SK-N-SH treated with all-trans-retinoic acid at 6 μM for 48 hours (cell line): Measurements from ENCODE around the gene MRI1.

Experiments
- BACH2 ChIP-seq: fragments of 250-450 bp; sonication (Bioruptor Pico); IDR thresholded peaks from 2 replicates; pipeline ENCODE4 v1.9.0; 2021; ENCODE audit warnings: mild to moderate bottlenecking, borderline replicate concordance
- CSDC2 ChIP-seq: fragments of 250-450 bp; sonication (Bioruptor Pico); IDR thresholded peaks from 2 replicates; pipeline ENCODE4 v1.5.0; 2020; ENCODE audit warnings: mild to moderate bottlenecking, moderate library complexity
- ESRRG ChIP-seq: fragments of 250-450 bp; sonication (Bioruptor Pico); IDR thresholded peaks from 2 replicates; pipeline ENCODE4 v1.6.1; 2021; ENCODE audit warnings: mild to moderate bottlenecking
- RARB ChIP-seq: fragments of 250-450 bp; sonication (Bioruptor Pico); IDR thresholded peaks from 2 replicates; pipeline ENCODE4 v1.8.0; 2021; ENCODE audit warnings: mild to moderate bottlenecking, moderate library complexity
- TOX ChIP-seq: fragments of 250-450 bp; sonication (Bioruptor Pico); IDR thresholded peaks from 2 replicates; pipeline ENCODE4 v1.8.0; 2021; ENCODE audit warnings: mild to moderate bottlenecking, moderate library complexity, borderline replicate concordance
- ZFP3 ChIP-seq: fragments of 250-450 bp; sonication (Bioruptor Pico); IDR thresholded peaks from 2 replicates; pipeline ENCODE4 v1.5.0; 2020; ENCODE audit warnings: mild to moderate bottlenecking, moderate library complexity
- ZFP30 ChIP-seq: fragments of 450-650 bp; formaldehyde crosslinking; IDR thresholded peaks from 2 replicates; pipeline ENCODE4 v1.5.0; 2022; ENCODE audit warnings: mild to moderate bottlenecking, moderate library complexity
- ZNF565 ChIP-seq: fragments of 450-650 bp; formaldehyde crosslinking; conservative IDR thresholded peaks from 2 replicates; pipeline ENCODE4 v1.5.0; 2020; ENCODE audit warnings: low read depth, mild to moderate bottlenecking, moderate library complexity
- TF ChIP-seq, protein P1 (sequence below): fragments of 250-450 bp; sonication (Bioruptor Pico); IDR thresholded peaks from 2 replicates; pipeline ENCODE4 v1.5.1; 2020; ENCODE audit warnings: low read depth, mild to moderate bottlenecking, moderate library complexity
- TF ChIP-seq, protein P2 (sequence below): fragments of 250-450 bp; sonication (Bioruptor Pico); IDR thresholded peaks from 2 replicates; pipeline ENCODE4 v1.8.0; 2020; ENCODE audit warnings: mild to moderate bottlenecking, moderate library complexity, borderline replicate concordance
- TF ChIP-seq, protein P3 (sequence below): fragments of 250-450 bp; sonication (Bioruptor Pico); IDR thresholded peaks from 2 replicates; pipeline ENCODE4 v1.5.0; 2020; ENCODE audit warnings: mild to moderate bottlenecking, moderate library complexity

DNA sequence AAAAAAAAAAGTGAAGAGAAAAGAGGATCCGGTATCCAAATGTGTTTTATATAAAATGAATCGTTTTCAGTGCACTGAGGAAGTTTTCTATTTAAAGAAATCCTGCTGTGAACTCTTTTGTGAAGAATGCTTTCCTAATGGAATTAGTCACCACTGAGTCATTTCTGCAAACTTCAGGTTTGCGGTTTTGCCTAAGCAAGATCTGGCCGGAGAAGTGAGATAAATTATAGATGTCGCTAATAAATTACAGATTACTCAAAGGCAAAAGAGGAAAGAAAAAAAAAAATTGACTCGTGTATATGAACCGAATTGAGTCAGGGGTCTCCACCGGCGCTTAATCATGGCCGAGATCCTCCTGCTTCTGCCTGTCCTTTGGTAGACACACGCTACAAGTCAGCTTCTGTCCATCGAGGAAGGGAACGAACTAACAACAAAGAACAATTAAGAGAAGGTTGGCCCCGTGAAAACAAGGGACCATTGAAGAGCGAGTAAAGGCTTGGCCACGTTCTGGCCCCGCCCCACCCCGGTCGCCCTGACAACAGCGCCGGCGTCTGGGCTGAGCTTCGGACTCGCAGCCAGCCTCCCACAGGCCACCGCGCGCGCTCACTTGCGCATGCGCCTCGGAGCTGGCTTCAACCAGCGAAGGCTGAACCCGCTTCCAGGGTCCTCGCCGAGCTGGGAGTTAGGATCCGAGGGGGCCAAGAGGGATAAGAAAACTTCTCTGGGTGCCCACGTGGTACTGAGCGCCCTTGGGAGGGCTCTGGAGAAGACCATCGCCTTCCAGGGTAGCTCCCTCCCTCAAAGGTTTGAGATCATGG, 33.0 kb upstream of the MRI1 start:
- TF ChIP-seq ZFP3 (CRISPR knock-in tag): no peak
- TF ChIP-seq RARB (CRISPR knock-in tag): no peak
- no peak for TF ChIP-seq ZNF565
- no peak for TF ChIP-seq BACH2 (CRISPR knock-in tag)
- no peak for TF ChIP-seq ZFP30 (CRISPR knock-in tag)
- TF ChIP-seq, protein P1, sequence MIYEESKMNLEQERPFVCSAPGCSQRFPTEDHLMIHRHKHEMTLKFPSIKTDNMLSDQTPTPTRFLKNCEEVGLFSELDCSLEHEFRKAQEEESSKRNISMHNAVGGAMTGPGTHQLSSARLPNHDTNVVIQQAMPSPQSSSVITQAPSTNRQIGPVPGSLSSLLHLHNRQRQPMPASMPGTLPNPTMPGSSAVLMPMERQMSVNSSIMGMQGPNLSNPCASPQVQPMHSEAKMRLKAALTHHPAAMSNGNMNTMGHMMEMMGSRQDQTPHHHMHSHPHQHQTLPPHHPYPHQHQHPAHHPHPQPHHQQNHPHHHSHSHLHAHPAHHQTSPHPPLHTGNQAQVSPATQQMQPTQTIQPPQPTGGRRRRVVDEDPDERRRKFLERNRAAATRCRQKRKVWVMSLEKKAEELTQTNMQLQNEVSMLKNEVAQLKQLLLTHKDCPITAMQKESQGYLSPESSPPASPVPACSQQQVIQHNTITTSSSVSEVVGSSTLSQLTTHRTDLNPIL (CRISPR knock-in tag): no peak
- TF ChIP-seq, protein P2, sequence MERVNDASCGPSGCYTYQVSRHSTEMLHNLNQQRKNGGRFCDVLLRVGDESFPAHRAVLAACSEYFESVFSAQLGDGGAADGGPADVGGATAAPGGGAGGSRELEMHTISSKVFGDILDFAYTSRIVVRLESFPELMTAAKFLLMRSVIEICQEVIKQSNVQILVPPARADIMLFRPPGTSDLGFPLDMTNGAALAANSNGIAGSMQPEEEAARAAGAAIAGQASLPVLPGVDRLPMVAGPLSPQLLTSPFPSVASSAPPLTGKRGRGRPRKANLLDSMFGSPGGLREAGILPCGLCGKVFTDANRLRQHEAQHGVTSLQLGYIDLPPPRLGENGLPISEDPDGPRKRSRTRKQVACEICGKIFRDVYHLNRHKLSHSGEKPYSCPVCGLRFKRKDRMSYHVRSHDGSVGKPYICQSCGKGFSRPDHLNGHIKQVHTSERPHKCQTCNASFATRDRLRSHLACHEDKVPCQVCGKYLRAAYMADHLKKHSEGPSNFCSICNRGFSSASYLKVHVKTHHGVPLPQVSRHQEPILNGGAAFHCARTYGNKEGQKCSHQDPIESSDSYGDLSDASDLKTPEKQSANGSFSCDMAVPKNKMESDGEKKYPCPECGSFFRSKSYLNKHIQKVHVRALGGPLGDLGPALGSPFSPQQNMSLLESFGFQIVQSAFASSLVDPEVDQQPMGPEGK (CRISPR knock-in tag): peak; percentile 87
- TF ChIP-seq CSDC2: no peak
- peak; percentile 66 for TF ChIP-seq TOX (CRISPR knock-in tag)
- TF ChIP-seq ESRRG: no peak
- TF ChIP-seq, protein P3, sequence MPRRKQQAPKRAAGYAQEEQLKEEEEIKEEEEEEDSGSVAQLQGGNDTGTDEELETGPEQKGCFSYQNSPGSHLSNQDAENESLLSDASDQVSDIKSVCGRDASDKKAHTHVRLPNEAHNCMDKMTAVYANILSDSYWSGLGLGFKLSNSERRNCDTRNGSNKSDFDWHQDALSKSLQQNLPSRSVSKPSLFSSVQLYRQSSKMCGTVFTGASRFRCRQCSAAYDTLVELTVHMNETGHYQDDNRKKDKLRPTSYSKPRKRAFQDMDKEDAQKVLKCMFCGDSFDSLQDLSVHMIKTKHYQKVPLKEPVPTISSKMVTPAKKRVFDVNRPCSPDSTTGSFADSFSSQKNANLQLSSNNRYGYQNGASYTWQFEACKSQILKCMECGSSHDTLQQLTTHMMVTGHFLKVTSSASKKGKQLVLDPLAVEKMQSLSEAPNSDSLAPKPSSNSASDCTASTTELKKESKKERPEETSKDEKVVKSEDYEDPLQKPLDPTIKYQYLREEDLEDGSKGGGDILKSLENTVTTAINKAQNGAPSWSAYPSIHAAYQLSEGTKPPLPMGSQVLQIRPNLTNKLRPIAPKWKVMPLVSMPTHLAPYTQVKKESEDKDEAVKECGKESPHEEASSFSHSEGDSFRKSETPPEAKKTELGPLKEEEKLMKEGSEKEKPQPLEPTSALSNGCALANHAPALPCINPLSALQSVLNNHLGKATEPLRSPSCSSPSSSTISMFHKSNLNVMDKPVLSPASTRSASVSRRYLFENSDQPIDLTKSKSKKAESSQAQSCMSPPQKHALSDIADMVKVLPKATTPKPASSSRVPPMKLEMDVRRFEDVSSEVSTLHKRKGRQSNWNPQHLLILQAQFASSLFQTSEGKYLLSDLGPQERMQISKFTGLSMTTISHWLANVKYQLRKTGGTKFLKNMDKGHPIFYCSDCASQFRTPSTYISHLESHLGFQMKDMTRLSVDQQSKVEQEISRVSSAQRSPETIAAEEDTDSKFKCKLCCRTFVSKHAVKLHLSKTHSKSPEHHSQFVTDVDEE: no peak
